HepG2 (cell line): ENCODE measurements around the gene SCYL1.

ENCODE experiments used
- CCAR2 ChIP-seq: fragments of 200-400 bp; formaldehyde crosslinking; optimal IDR thresholded peaks from 2 replicates; pipeline ENCODE3; 2018; ENCODE audit warnings: low read depth, mild to moderate bottlenecking, low read length, moderate library complexity
- CHD4 ChIP-seq: fragments of 200-600 bp; sonication (generic); IDR thresholded peaks from 2 replicates; pipeline ENCODE4 v1.7.0; 2017; ENCODE audit warnings: mild to moderate bottlenecking, low read length, borderline replicate concordance
- DPF2 ChIP-seq: sonication (generic); formaldehyde crosslinking; IDR thresholded peaks from 2 replicates; pipeline ENCODE4 v1.4.0; 2020; ENCODE audit warnings: mild to moderate bottlenecking, low read depth, missing genetic modification reagents, borderline replicate concordance
- NR3C1 ChIP-seq: sonication (generic); formaldehyde crosslinking; IDR thresholded peaks from 2 replicates; pipeline ENCODE4 v1.4.0; 2020; ENCODE audit warnings: missing genetic modification reagents
- STAT5B ChIP-seq: sonication (generic); formaldehyde crosslinking; IDR thresholded peaks from 2 replicates; pipeline ENCODE4 v1.4.0; 2020; ENCODE audit warnings: missing genetic modification reagents

GRCh38 chr11:65538915-65539743 is 14.2 kb downstream of the SCYL1 start:
- TF ChIP-seq STAT5B (CRISPR knock-in tag) (no peak), DPF2 (CRISPR knock-in tag) (no peak), CCAR2 (no peak), CHD4 (no peak), NR3C1 (CRISPR knock-in tag) (no peak)
